ENCODE measurements around the gene CCDC200. TPM values are rescaled to one million over a fixed set of nuclear protein-coding genes. Genes with fewer than 3 reads are reported as not detected.
A peak's percentile ranks its signal among the peaks of the same experiment; 100 is the strongest.
"Not testable (repeated sequence)": the region's sequence is repeated elsewhere in the genome, so short reads cannot be mapped to it uniquely, and the experiment has no call there.

The CCDC200 gene
- total RNA-seq = not detected

DNA sequence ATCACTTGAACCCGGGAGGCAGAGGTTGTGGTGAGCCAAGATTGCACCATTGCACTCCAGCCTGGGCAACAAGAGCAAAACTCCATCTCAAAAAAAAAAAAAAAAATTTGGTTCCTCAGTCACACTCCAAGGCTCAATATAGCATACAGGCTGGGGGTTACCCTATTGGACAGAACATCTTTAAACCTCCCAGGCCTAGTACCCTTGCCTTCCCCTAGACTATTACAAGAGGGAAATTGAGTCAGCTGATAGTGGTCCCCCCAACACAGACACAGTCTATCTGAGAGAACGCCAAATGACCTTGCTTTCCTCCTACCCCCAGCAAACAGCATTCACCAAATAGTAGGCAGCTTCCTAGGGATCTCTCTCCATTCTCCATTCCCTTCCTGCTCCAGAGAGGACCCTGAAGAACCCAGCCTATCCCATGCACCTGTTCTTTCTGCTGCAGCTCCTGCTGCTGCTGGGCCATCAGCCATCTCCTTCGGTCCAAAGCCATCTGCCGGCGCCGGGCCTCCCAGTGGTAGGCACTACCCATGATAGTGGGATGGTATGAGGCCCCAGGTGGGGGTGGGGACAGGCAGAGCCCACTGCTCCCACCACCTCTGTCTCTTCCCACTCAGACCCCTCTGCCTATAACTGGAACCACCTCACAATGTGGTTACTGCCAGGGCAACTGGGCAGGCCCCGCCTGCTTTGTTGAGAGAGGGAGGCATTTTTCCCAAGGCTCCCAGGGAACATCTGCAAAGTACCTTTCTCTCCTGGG lies at the start of gene CCDC200:
CCDC200 (minus strand) TSS at position 604 of the 763 bp plus-strand sequence; CDS start at position 535, 69 bp downstream.
- H3K4me3 ChIP-seq; H3K27ac ChIP-seq; H3K27me3 ChIP-seq (replicated peaks; ENCODE audit: insufficient read depth); H3K36me3 ChIP-seq; H3K9me3 ChIP-seq; DNase-seq (ENCODE audit: low spot score); ATAC-seq (ENCODE audit: insufficient number of reproducible peaks, low FRiP score, low read depth); H3K4me1 ChIP-seq (ENCODE audit: control insufficient read depth in 1 of 2, low read depth in 2 of 2): not testable (repeated sequence)

DNA sequence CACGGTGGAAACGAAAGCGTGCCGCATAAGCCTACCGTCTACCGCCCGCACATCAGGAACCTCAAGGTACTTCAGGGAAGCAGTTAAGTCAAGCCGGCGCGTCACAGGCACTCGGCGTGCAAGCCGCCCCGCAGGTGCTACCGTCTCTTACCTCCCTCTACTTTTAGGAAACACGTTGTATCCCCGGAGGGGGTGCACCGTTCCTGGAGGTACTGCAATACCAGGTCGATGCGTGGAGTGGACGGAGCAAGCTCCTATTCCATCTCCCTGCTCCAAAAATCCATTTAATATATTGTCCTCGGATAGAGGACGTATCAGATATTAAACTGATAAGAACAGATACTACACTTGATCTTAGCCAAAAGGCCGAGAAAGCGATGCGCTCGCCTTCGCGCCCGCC lies 44.5 kb upstream of the CCDC200 start:
- not testable (repeated sequence) for H3K4me1 ChIP-seq (ENCODE audit: control insufficient read depth in 1 of 2, low read depth in 2 of 2); H3K27ac ChIP-seq; H3K9me3 ChIP-seq; H3K4me3 ChIP-seq; ATAC-seq (ENCODE audit: insufficient number of reproducible peaks, low FRiP score, low read depth); H3K36me3 ChIP-seq; DNase-seq (ENCODE audit: low spot score); H3K27me3 ChIP-seq (replicated peaks; ENCODE audit: insufficient read depth)

DNA sequence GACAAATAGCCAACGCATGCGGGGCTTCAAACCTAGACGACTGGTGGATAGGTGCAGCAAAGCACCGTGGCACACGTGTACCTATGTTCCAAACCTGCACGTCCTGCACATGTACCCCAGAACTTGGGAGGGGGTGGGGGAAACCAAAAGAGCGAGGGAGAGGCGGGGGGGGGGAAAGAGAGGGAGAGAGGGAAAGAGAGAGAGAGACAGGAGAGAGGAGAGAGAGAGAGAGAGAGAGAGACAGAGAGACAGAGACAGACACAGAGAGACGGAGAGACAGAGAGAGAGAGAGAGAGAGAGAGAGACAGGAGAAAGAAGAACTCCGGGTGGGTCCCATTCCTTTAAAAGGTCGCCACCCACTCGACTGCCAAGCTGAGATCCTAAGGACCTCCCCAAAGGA lies 44.1 kb upstream of the CCDC200 start:
- not testable (repeated sequence) for H3K4me1 ChIP-seq (ENCODE audit: control insufficient read depth in 1 of 2, low read depth in 2 of 2); H3K4me3 ChIP-seq; DNase-seq (ENCODE audit: low spot score); H3K27ac ChIP-seq; H3K9me3 ChIP-seq; ATAC-seq (ENCODE audit: insufficient number of reproducible peaks, low FRiP score, low read depth); H3K27me3 ChIP-seq (replicated peaks; ENCODE audit: insufficient read depth); H3K36me3 ChIP-seq

GRCh38 chr17:43270552-43271504 lies 42.4 kb upstream of the CCDC200 start:
- not testable (repeated sequence) for H3K36me3 ChIP-seq; H3K4me1 ChIP-seq (ENCODE audit: control insufficient read depth in 1 of 2, low read depth in 2 of 2); H3K27me3 ChIP-seq (replicated peaks; ENCODE audit: insufficient read depth); H3K9me3 ChIP-seq; H3K4me3 ChIP-seq; H3K27ac ChIP-seq; ATAC-seq (ENCODE audit: insufficient number of reproducible peaks, low FRiP score, low read depth); DNase-seq (ENCODE audit: low spot score)

- H3K27ac ChIP-seq; DNase-seq (ENCODE audit: low spot score); H3K4me3 ChIP-seq; ATAC-seq (ENCODE audit: insufficient number of reproducible peaks, low FRiP score, low read depth); H3K27me3 ChIP-seq (replicated peaks; ENCODE audit: insufficient read depth); H3K4me1 ChIP-seq (ENCODE audit: control insufficient read depth in 1 of 2, low read depth in 2 of 2); H3K36me3 ChIP-seq; H3K9me3 ChIP-seq: not testable (repeated sequence)
These were observed 18.0 kb upstream of the CCDC200 start for GRCh38 chr17:43246456-43246855.

DNA sequence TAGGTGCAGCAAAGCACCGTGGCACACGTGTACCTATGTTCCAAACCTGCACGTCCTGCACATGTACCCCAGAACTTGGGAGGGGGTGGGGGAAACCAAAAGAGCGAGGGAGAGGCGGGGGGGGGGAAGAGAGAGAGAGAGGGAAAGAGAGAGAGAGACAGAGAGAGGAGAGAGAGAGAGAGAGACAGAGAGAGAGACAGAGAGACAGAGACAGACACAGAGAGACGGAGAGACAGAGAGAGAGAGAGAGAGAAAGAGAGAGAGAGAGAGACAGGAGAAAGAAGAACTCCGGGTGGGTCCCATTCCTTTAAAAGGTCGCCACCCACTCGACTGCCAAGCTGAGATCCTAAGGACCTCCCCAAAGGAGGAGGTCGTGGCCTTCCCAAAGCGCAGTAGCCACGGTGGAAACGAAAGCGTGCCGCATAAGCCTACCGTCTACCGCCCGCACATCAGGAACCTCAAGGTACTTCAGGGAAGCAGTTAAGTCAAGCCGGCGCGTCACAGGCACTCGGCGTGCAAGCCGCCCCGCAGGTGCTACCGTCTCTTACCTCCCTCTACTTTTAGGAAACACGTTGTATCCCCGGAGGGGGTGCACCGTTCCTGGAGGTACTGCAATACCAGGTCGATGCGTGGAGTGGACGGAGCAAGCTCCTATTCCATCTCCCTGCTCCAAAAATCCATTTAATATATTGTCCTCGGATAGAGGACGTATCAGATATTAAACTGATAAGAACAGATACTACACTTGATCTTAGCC lies 12.4 kb upstream of the CCDC200 start:
- H3K27me3 ChIP-seq (replicated peaks; ENCODE audit: insufficient read depth); ATAC-seq (ENCODE audit: insufficient number of reproducible peaks, low FRiP score, low read depth); DNase-seq (ENCODE audit: low spot score); H3K9me3 ChIP-seq; H3K36me3 ChIP-seq; H3K27ac ChIP-seq; H3K4me3 ChIP-seq; H3K4me1 ChIP-seq (ENCODE audit: control insufficient read depth in 1 of 2, low read depth in 2 of 2): not testable (repeated sequence)

GRCh38 chr17:43239597-43239996 lies 11.2 kb upstream of the CCDC200 start:
- not testable (repeated sequence) for H3K27me3 ChIP-seq (replicated peaks; ENCODE audit: insufficient read depth); ATAC-seq (ENCODE audit: insufficient number of reproducible peaks, low FRiP score, low read depth); H3K4me3 ChIP-seq; H3K9me3 ChIP-seq; H3K27ac ChIP-seq; H3K4me1 ChIP-seq (ENCODE audit: control insufficient read depth in 1 of 2, low read depth in 2 of 2); DNase-seq (ENCODE audit: low spot score); H3K36me3 ChIP-seq

DNA sequence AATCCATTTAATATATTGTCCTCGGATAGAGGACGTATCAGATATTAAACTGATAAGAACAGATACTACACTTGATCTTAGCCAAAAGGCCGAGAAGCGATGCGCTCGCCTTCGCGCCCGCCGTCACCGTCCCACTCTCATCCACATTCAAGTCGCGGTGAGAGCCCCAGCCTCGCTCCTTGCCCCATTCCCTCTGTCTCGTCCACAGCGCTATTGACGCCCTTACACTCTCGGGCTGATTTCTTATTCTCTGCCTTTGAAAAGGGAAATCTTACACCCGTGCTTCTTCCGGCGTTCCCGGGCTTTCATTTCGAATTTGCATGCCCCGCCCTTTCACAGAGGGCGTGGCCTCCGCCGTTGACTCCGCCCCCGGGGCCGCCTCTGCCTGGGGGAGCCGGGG lies 5.5 kb upstream of the CCDC200 start, which contains the start of gene RNU2-1:
RNU2-1 (minus strand) TSS at position 101 of the 400 bp plus-strand sequence.
- ATAC-seq (ENCODE audit: insufficient number of reproducible peaks, low FRiP score, low read depth); H3K4me1 ChIP-seq (ENCODE audit: control insufficient read depth in 1 of 2, low read depth in 2 of 2); H3K36me3 ChIP-seq: not testable (repeated sequence)

DNA sequence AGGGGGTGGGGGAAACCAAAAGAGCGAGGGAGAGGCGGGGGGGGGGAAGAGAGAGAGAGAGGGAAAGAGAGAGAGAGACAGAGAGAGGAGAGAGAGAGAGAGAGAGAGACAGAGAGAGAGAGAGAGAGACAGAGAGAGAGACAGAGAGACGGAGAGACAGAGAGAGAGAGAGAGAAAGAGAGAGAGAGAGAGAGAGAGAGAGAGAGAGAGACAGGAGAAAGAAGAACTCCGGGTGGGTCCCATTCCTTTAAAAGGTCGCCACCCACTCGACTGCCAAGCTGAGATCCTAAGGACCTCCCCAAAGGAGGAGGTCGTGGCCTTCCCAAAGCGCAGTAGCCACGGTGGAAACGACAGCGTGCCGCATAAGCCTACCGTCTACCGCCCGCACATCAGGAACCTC lies 4.8 kb upstream of the CCDC200 start:
- not testable (repeated sequence) for H3K27ac ChIP-seq; ATAC-seq (ENCODE audit: insufficient number of reproducible peaks, low FRiP score, low read depth)

More for the DNA sequence above, 5.5 kb upstream of the CCDC200 start, which contains the start of gene RNU2-1:
- DNase-seq (ENCODE audit: low spot score); H3K27me3 ChIP-seq (replicated peaks; ENCODE audit: insufficient read depth); H3K4me3 ChIP-seq; H3K27ac ChIP-seq; H3K9me3 ChIP-seq: not testable (repeated sequence)

GRCh38 chr17:43232021-43232699 lies 3.7 kb upstream of the CCDC200 start:
- not testable (repeated sequence) for H3K36me3 ChIP-seq; H3K27me3 ChIP-seq (replicated peaks; ENCODE audit: insufficient read depth); H3K27ac ChIP-seq; ATAC-seq (ENCODE audit: insufficient number of reproducible peaks, low FRiP score, low read depth); H3K4me1 ChIP-seq (ENCODE audit: control insufficient read depth in 1 of 2, low read depth in 2 of 2); H3K9me3 ChIP-seq
- DNase-seq (ENCODE audit: low spot score) = peak; percentile 24
- H3K4me3 ChIP-seq = peak overlapping the region; percentile 42

More for the DNA sequence above, 4.8 kb upstream of the CCDC200 start:
- DNase-seq (ENCODE audit: low spot score); H3K9me3 ChIP-seq; H3K4me3 ChIP-seq; H3K27me3 ChIP-seq (replicated peaks; ENCODE audit: insufficient read depth); H3K4me1 ChIP-seq (ENCODE audit: control insufficient read depth in 1 of 2, low read depth in 2 of 2); H3K36me3 ChIP-seq: not testable (repeated sequence)

DNA sequence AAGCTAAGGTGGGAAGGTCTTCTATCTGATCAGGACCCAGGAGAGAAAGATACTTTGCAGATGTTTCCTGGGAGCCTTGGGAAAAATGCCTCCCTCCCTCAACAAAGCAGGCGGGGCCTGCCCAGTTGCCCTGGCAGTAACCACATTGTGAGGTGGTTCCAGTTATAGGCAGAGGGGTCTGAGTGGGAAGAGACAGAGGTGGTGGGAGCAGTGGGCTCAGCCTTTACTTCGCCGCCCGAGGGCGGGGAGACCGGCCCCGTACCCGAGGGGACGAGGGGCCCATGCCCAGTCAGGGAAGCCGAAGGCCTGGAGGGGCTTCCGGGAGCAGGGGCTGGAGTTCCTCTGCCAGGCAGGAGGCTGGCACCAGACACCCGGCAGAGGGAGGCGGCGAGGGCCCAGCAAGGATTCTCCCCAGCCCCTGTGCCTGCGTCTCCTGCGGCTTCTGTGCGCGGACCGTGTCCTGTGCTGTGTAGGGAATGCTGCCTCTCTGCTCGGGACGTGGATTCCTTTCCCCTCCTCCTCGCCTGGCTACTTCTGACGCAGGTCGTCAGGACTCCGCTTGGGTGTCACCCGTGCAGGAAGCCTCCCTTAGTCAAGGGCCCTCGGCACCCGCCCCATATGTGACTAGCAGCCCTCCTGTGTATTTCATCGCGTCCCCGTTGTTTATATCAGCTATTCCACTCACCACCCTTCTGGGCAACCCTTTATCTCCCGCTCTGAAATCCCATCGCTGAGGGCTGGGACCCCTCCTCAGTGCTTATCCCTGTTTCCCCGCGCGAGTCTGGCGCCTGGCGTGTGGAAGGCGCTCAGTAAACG lies 3.0 kb upstream of the CCDC200 start:
- not testable (repeated sequence) for H3K4me1 ChIP-seq (ENCODE audit: control insufficient read depth in 1 of 2, low read depth in 2 of 2); H3K27me3 ChIP-seq (replicated peaks; ENCODE audit: insufficient read depth); H3K36me3 ChIP-seq; DNase-seq (ENCODE audit: low spot score); ATAC-seq (ENCODE audit: insufficient number of reproducible peaks, low FRiP score, low read depth); H3K9me3 ChIP-seq
- H3K27ac ChIP-seq = peak overlapping the region in 1 of 2 donors; percentile 49
- H3K4me3 ChIP-seq = peak overlapping the region; percentile 58

Measured in thoracic aorta (tissue), 2 donors.